H54 (cell line): ENCODE data around the gene PDHB.

Experiments used
- DNase-seq: peaks from one replicate; pipeline ENCODE4 v3.0.0; 2011; ENCODE audit warnings: low spot score, mixed read lengths; ENCODE audit not compliant: insufficient read length
- FAIRE-seq: peaks from 3 replicates; lab custom pipeline; 2011; peaks lifted over from hg19 to GRCh38; lab: Jason Lieb, UNC
- POLR2A ChIP-seq: IDR thresholded peaks from 2 replicates; pipeline ENCODE4 v1.6.1; 2011; ENCODE audit warnings: low read depth, mild to moderate bottlenecking, low read length

Gene PDHB

DNA sequence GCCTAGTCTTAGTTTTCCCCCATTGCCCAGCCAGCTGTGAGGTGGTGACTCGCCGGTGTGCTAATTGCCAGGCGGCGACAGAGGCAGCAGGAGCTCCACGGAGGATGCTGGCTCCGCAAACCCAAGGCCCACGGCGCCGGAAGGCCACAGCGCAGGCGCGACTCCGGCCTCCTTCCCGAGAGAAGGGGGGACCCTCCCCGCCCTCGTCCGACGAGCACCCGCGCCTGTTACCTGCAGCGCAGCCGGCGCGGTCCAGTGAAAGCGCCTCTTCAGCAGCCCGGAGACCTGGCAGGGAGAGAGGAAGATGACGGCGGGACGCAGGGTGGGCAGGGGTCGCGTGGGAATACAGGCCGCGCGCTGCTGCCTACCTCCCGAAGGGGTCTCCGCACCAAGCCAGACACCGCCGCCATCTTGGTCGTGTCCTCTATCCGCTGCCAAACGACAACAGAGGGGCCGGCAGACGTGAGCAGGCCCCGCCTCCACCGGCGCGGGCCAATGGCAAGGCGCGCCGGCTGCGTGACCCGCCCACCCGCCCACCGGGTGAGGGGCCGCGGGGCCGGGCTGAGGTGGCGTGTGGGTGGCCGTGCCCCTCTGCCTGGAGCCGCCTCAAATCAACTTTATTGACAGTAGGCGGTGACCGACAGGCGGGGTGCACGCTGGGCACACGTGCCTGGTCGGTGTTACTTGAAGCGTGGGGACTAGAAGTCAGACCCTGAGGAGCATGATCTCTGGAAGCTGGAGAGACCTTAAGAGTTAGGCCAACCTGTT is at the start of gene PDHB:
Gene PDHB, minus strand, starts transcription at position 433 of the 768 bp plus-strand sequence. Its CDS starts 23 bp downstream, at position 410.
- no peak for FAIRE-seq
- TF ChIP-seq POLR2A: peak; percentile 68
- peak; percentile 93 for DNase-seq

DNA sequence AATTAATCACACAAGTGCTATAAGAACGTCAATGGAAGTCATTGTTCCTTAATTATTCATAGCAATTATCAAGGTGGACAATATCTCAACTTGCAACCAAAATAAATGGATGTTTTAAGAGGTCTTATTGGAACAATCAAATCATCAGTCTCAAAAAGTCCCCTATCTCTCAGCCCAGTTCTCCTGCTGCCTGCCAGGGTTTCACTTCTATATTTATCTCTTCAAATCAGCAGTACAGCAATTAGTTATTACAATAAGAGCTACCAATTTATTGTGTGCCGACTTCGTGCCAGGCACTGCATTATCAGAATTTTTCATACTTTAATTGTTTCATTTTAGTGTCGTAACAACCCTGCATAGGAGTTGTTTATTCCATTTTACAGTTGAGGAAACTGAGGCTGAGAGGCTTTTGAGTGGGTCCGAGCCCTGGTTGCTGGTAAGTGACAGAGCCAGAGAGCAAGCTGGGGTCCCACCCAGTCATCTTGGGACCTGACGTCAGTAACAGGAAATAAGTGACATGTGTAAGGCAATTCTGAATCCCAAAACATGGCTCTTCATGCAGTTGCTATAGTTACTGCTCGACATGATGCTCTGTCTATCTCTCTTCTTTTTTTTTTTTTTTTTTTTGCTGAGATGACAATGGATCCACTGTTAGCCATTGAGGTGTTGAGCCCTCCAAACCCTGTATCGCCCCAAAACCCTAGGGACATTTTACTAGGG is 49.4 kb upstream of the PDHB start:
- DNase-seq (no peak), FAIRE-seq (no peak)
- no peak for TF ChIP-seq POLR2A

DNA sequence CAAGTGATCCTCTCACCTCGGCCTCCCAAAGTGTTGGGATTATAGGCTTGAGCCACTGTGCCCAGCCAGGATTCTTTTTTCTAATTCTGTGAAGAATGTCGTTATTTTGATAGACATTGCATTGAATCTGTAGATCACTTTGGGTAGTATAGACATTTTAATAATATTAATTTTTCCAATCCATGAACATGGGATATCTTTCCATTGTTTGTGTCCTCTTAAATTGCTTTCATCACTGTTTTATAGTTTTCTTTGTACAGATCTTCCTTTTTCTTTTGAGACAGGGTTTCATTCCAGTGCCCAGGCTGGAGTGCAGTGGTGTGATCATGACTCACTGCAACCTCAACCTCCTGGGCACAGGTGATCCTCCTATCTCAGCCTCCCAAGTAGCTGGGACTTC is 46.7 kb upstream of the PDHB start:
- no peak for DNase-seq
- FAIRE-seq: no peak
- TF ChIP-seq POLR2A: no peak

DNA sequence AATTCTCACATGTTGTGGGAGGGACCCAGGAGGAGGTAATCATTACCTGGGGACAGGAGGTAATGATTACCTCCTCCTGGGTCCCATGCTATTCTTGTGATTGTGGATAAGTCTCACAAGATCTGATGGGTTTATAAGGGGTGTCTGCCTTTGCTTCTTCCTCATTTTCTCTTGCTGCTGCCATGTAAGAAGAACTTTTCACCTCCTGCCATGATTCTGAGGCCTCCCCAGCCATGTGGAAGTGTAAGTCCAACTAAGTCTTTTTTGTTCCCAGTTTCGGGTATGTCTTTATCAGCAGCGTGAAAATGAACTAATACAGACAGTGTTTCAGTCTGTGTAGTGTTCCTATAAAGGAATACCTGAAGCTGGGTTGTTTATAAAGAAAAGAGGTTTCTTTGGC is 45.1 kb upstream of the PDHB start:
- FAIRE-seq (no peak), DNase-seq (no peak)
- no peak for TF ChIP-seq POLR2A

DNA sequence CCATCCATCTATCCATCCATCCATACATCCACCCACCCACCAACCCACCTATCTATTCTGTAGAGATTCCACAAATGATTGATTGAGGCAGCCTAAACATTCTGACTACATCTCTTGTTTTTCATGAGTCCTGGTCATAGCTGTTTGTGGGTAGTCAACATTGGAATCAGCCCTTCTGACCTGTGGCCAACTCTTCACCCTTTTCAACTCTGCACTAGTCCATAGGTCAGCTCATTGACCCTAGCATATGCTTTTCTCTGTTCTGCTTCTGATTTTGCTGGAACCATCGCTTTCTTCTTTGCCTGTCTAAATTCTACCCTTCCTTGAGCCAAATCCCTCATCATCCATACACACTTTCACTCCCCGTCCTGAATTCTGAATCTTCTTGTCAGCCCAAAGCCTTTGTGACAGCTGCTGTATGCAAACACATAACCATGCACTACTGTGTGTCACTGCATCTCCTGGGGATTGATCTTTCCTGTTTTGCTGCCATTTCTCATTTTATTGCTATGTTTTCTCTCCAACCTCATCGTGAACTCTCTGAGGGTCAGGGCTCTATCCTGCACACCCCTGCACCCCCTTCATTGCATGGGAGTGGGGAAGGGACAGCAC is 41.4 kb upstream of the PDHB start:
- TF ChIP-seq POLR2A: no peak
- FAIRE-seq: no peak
- no peak for DNase-seq

DNA sequence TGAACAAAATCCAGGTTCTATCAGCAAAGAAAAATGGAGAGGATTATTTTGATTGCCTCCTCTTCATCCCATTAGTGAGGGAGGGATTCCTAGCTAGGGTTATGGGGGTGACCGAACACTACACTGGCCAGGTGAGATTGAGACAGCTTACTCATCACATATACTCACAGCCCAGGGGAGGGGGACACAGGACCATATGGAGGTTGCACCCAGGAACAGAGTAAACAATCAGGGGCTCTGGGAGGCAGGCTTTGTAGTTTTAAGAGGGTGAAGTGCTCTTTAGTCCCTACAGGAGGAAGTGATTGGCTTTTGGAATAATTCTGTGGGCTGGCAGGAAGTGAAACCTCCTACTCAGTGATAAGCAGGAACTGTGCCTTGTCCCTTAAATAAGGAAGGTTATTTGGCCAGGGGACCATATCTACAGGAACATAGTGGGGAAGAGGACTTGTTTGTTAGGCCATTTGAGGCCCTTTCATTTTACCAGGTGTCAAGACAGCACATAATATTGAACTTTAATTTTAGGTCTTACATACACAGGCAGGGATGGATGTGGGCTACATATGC is 40.8 kb upstream of the PDHB start:
- FAIRE-seq (no peak), DNase-seq (no peak)
- no peak for TF ChIP-seq POLR2A

DNA sequence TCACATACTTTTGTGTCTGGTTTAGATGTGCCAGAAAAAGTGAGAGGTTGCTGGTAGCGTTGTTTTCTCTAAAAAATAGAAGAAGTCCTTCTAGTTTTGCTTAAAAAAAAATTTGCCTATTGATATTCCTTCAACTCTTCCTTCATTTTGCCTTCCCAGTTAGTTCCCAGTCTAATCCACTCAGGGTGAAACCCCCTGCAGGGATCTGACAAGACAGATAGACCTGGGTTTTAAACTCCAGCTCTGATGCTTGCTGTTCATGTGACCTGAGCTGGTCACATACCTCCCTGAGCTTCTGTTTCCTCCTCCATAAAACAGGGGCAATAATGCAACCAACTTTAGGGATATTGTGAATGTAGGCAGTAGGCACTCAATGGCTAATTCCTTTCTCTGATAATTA is 39.6 kb upstream of the PDHB start:
- DNase-seq (no peak), FAIRE-seq (no peak)
- no peak for TF ChIP-seq POLR2A

DNA sequence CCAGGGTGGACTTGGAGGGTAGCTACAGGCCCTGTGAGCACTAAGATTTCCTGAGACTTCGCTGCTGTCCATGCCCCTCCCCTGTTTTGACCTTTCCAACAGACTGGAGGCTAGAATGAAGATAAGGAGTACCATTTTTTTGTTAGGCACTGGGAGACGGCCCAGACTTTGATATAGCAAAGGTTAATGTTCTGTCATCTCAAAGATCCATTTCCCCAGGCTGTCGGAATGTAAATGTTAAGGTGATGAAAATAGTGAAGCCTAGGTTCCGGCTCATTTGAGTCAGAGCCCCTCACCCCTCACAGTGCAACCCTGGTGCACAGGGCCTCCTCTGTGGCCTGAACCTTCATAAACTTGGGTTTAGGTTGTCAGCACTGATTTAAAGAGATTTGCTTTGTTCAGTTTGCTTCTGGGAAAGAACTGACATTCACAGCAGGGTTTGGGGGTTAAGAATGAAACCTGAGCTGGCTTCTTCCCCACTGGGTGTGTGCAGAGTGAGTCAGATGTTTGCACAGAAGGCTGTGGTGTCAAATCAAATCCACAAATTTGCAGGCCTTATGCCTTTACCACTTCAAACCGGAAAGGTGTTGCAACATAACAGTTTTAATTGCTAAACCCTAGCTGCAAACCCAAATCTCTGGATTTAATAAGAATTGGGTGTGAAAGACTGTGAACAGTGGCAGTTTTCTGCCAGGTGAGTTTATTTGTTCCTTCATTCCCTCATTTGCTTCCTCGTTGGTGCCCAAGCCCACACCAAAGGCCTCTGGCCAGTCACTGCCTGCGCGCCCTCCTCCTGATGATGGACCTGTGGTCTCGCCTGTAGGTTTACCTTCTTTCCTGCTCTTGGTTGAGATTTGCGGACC is 37.6 kb upstream of the PDHB start:
- DNase-seq: peak; percentile 76
- FAIRE-seq: peak; percentile 99
- no peak for TF ChIP-seq POLR2A

DNA sequence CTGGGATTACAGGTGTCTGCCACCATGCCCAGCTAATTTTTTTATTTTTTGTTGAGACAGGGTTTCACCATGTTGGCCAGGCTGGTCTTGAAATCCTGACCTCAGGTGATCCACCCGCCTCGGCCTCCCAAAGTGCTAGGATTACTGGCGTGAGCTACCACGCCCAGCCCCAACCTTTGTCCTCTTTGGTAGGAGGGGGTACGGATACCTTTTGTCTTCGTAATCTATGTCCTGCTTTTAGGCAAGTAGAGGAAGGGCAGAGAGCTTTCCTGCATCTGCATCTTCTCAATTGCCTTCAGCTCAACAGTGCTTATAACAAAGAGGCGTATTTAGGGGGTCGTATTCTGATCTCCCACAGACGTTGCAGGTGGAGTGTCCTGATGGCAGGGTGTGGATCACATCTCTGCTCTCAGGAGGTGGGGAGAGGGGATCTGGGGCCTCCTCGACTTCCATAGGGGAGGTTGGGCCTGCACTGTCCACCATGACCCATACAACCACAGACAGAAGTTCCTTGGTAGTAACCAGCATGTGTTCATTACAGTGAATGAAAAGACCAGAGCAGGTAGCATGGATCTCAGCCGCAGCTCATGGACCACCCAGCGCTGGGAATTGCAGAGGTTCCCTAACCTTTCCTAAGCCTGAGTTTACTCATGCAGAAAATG is 36.9 kb upstream of the PDHB start:
- no peak for FAIRE-seq
- DNase-seq: no peak

DNA sequence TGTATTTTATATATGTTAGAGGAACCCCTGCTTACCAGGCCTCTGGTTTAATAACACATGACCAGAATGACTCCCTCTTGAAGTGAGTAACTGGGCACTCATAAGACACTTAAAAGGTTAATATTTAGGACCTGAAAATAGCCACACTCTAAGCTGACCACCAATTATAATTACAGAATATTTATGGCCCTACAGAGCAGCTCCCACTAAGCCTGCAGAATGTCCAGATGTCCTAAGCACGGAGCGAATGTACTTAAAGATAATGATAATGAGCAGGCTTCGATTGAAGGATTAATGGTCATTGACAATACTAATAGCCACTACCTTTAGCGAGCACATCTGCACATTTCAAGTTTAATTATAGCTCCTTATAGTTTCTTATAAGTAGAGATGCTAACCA is 35.5 kb upstream of the PDHB start:
- no peak for TF ChIP-seq POLR2A
- FAIRE-seq (no peak), DNase-seq (no peak)

More for the DNA sequence above, 36.9 kb upstream of the PDHB start:
- no peak for TF ChIP-seq POLR2A

DNA sequence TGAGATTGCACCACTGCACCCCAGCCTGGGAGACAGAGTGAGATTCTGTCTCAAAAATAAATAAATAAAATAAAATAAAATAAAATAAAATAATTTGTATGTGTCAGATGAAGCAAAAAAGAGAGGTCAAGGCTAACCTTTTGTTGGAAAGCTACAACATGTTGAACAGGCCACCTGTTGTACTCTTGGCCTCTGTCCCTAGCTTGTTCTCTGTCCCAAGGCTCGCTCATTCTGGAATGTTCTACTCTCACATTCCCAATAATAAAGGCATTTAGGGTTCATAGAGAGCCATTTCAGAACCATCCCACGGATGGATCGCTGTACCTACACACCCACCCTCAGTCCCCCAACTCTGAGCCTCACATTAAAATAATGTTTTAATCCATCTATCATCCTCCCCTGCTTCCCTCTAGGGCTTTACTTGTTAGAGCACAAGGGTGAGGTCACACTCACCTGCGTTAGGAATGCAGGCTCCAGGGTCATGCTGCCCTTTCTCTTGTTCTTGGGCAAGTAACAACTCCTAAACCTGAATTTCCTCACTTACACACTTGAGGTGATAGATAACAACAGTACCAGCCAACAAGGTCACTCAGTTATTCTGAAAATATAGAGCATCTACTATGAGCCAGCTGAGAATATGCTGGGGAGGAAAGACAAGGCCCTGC is 33.4 kb upstream of the PDHB start:
- no peak for FAIRE-seq

DNA sequence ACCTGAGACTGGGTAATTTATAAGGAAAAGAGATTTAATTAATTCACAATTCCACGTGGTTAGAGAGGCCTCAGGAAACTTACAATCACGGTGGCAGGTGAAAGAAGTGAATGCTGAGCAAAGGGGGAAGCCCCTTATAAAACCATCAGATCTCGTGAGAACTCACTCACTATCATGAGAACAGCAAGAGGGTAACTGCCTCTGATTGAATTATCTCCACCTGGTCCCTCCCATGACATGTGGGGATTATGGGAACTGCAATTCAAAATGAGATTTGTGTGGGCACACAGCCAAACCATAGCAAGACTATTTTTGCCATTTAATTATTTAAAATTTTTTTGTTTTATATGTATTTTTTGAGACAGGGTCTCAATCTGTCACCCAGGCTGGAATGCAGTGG is 31.2 kb upstream of the PDHB start:
- no peak for FAIRE-seq
- no peak for DNase-seq

More for the DNA sequence above, 33.4 kb upstream of the PDHB start:
- no peak for TF ChIP-seq POLR2A
- no peak for DNase-seq

DNA sequence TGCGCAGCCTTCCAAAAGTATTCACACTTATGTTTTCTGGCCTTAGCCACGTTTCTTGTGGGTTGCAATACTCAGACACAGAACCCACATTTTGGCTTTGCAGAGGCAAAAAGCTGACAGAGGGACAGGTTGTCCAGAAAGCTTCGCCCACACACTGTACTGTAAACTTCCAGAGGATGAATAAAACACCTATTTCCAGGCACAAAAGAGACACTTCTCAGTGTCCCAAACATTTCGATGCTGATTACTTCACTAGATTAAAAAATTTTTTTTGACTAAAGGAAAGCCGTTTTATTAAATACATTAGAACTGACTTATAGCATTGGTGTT is 30.3 kb upstream of the PDHB start:
- DNase-seq (no peak), FAIRE-seq (no peak)
- TF ChIP-seq POLR2A: no peak

More for the DNA sequence above, 31.2 kb upstream of the PDHB start:
- no peak for TF ChIP-seq POLR2A
